HepG2 (cell line): ENCODE data around the gene TXNDC12. TPM values are rescaled to one million over a fixed set of nuclear protein-coding genes. Genes with fewer than 3 reads are reported as not detected.

ENCODE experiments used
- KDM2A ChIP-seq: sonication (generic); formaldehyde crosslinking; IDR thresholded peaks from 2 replicates; pipeline ENCODE4 v1.4.0; 2020; ENCODE audit warnings: low read depth, missing genetic modification reagents, borderline replicate concordance
- LBX2 ChIP-seq: sonication (generic); formaldehyde crosslinking; IDR thresholded peaks from 2 replicates; pipeline ENCODE4 v1.5.0; 2020; ENCODE audit warnings: missing genetic modification reagents, mild to moderate bottlenecking, borderline replicate concordance
- POLR2A ChIP-seq, 2 experiments: IDR thresholded peaks; 2 replicates each; pipeline ENCODE4 v1.6.1; 2011; ENCODE audit warnings: low read depth in 2 of 2, low read length in 2 of 2, mild to moderate bottlenecking in 1 of 2, moderate library complexity in 1 of 2; ENCODE audit not compliant: insufficient read depth in 1 of 2
- RBFOX2 ChIP-seq: fragments of 200-400 bp; formaldehyde crosslinking; IDR thresholded peaks from 2 replicates; pipeline ENCODE4 v1.6.1; 2017; ENCODE audit warnings: low read depth, mild to moderate bottlenecking, low read length
- SP4 ChIP-seq: sonication (generic); formaldehyde crosslinking; IDR thresholded peaks from 2 replicates; pipeline ENCODE4 v1.8.1; 2023; ENCODE audit warnings: mild to moderate bottlenecking, missing genetic modification reagents
- ZBTB37 ChIP-seq: sonication (generic); formaldehyde crosslinking; IDR thresholded peaks from 2 replicates; pipeline ENCODE4 v1.4.0; 2020; ENCODE audit warnings: mild to moderate bottlenecking, missing genetic modification reagents
- ZNF124 ChIP-seq: sonication (generic); formaldehyde crosslinking; IDR thresholded peaks from 2 replicates; pipeline ENCODE4 v1.4.0; 2020; ENCODE audit warnings: missing genetic modification reagents
- ZNF609 ChIP-seq: sonication (generic); formaldehyde crosslinking; IDR thresholded peaks from 2 replicates; pipeline ENCODE4 v1.4.0; 2020; ENCODE audit warnings: mild to moderate bottlenecking, missing genetic modification reagents, borderline replicate concordance
- polyA plus RNA-seq, 8 experiments: library from polyadenylated mRNA; depleted of rRNA in 3 of 8; stranded (reverse) in 7 of 8; unstranded in 1 of 8; fragments of >200 nt; fragmentation: Illumina TruSeq in 4 of 8; extraction: Trizol in 4 of 8; gene quantifications; 2 replicates each; pipeline versions ENCODE4 v1.2.1 to v1.2.3, GENCODE V29; 2011 to 2016; ENCODE audit warnings: low read depth in 4 of 8, missing spikeins in 1 of 8, mixed read lengths in 1 of 8; ENCODE audit not compliant: insufficient read depth in 1 of 8
- total RNA-seq, 5 experiments: library from RNA; depleted of rRNA; stranded (reverse); fragments of >200 nt; fragmentation: Illumina TruSeq; extraction: Trizol; gene quantifications; 2 replicates each; pipeline ENCODE4 v1.2.3, GENCODE V29; 2016; ENCODE audit warnings: low read depth in 1 of 5
- TF ChIP-seq, protein P1 (sequence below): IDR thresholded peaks from 2 replicates; pipeline ENCODE4 v1.6.1; 2012; ENCODE audit warnings: inconsistent platforms
- TF ChIP-seq, protein P2 (sequence below): sonication (generic); formaldehyde crosslinking; IDR thresholded peaks from 2 replicates; pipeline ENCODE4 v1.9.0; 2021; ENCODE audit warnings: missing genetic modification reagents, borderline replicate concordance
- TF ChIP-seq, protein P3 (sequence below): sonication (generic); formaldehyde crosslinking; IDR thresholded peaks from 2 replicates; pipeline ENCODE4 v1.5.1; 2020; ENCODE audit warnings: mild to moderate bottlenecking, missing genetic modification reagents
- TF ChIP-seq, protein P4 (sequence below): sonication (generic); formaldehyde crosslinking; IDR thresholded peaks from 2 replicates; pipeline ENCODE4 v1.5.1; 2020; ENCODE audit warnings: mild to moderate bottlenecking, moderate library complexity, missing genetic modification reagents

Gene TXNDC12
- total and polyA plus RNA-seq, 2 of the 13 experiments (the other 11 are each of a cell fraction or from before 2014, with no cell fraction given), result 65.6 to 67.2 TPM

DNA sequence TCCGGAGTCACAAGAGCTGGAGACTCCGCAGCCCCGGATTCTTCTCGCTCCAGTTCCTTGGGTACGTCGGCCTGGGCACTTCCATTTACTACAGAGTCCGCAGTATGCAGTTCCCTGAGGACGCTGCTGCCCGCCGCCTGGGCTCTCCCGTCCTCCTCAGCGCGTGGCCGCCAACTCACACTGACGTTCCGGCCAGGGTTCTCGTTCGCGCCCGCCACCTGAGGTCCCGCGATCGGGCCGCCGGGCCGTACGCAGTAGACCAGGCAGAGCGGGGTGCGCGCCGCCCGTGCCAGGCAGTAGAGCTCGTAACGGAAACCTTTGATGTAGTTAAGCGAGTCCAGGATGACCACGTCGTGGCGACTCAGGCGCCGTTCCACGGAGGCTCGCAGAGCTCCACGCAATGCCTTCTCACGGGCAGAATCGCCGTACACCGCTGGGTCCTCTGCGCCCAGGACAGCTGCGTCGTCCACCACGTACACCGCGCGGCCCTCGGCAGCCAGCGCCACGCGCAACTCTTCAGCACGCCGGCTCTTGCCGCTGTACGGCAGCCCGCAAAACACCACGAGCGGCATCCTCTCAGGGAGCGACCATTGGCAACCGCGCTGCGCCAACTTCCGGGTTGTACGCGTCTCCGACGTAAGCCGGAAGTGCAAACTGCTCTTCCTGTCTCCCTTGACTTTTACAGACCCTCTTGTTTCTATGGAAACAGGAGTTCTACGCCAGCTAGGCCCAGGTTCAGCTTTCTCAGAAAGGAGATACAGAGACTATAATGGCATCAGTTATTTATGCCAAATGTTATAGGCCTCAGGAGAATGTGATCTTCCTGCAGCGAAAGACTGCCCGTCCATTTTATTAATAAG is 21.6 kb downstream of the TXNDC12 start, which contains the start of gene KTI12 (continued):
- TF ChIP-seq POLR2A (IDR thresholded peaks at IDR 0.05; ENCODE audit: insufficient read depth in 1 of 2, low read depth in 2 of 2, low read length in 2 of 2) (peak; percentile 77 to 82), RBFOX2 (peak; percentile 91), ZBTB37 (0 out of 2 replicates have a peak, but pooled peaks have one; percentile 47), KDM2A (CRISPR knock-in tag) (peak; percentile 99), ZNF609 (0 out of 2 replicates have a peak, but pooled peaks have one; percentile 24), LBX2 (0 out of 2 replicates have a peak, but pooled peaks have one; percentile 68), SP4 (CRISPR knock-in tag) (peak; percentile 55; the same call in 1 of the 2 replicates), ZNF124 (CRISPR knock-in tag) (peak; percentile 38; the same call in 1 of the 2 replicates)
- TF ChIP-seq, protein P1, sequence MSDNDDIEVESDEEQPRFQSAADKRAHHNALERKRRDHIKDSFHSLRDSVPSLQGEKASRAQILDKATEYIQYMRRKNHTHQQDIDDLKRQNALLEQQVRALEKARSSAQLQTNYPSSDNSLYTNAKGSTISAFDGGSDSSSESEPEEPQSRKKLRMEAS, result peak; percentile 83
- TF ChIP-seq, protein P2, sequence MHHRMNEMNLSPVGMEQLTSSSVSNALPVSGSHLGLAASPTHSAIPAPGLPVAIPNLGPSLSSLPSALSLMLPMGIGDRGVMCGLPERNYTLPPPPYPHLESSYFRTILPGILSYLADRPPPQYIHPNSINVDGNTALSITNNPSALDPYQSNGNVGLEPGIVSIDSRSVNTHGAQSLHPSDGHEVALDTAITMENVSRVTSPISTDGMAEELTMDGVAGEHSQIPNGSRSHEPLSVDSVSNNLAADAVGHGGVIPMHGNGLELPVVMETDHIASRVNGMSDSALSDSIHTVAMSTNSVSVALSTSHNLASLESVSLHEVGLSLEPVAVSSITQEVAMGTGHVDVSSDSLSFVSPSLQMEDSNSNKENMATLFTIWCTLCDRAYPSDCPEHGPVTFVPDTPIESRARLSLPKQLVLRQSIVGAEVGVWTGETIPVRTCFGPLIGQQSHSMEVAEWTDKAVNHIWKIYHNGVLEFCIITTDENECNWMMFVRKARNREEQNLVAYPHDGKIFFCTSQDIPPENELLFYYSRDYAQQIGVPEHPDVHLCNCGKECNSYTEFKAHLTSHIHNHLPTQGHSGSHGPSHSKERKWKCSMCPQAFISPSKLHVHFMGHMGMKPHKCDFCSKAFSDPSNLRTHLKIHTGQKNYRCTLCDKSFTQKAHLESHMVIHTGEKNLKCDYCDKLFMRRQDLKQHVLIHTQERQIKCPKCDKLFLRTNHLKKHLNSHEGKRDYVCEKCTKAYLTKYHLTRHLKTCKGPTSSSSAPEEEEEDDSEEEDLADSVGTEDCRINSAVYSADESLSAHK (CRISPR knock-in tag), result no peak
- TF ChIP-seq, protein P3, sequence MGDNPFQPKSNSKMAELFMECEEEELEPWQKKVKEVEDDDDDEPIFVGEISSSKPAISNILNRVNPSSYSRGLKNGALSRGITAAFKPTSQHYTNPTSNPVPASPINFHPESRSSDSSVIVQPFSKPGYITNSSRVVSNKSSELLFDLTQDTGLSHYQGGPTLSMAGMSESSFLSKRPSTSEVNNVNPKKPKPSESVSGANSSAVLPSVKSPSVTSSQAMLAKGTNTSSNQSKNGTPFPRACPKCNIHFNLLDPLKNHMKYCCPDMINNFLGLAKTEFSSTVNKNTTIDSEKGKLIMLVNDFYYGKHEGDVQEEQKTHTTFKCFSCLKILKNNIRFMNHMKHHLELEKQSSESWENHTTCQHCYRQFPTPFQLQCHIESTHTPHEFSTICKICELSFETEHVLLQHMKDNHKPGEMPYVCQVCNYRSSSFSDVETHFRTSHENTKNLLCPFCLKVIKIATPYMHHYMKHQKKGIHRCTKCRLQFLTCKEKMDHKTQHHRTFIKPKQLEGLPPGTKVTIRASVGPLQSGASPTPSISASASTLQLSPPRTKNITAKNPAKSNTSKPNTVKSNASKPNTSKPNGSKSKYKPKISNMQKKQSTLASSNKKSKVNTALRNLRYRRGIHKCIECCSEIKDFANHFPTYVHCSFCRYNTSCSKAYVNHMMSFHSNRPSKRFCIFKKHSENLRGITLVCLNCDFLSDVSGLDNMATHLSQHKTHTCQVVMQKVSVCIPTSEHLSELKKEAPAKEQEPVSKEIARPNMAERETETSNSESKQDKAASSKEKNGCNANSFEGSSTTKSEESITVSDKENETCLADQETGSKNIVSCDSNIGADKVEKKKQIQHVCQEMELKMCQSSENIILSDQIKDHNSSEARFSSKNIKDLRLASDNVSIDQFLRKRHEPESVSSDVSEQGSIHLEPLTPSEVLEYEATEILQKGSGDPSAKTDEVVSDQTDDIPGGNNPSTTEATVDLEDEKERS (CRISPR knock-in tag), result peak; percentile 93
- TF ChIP-seq, protein P4, sequence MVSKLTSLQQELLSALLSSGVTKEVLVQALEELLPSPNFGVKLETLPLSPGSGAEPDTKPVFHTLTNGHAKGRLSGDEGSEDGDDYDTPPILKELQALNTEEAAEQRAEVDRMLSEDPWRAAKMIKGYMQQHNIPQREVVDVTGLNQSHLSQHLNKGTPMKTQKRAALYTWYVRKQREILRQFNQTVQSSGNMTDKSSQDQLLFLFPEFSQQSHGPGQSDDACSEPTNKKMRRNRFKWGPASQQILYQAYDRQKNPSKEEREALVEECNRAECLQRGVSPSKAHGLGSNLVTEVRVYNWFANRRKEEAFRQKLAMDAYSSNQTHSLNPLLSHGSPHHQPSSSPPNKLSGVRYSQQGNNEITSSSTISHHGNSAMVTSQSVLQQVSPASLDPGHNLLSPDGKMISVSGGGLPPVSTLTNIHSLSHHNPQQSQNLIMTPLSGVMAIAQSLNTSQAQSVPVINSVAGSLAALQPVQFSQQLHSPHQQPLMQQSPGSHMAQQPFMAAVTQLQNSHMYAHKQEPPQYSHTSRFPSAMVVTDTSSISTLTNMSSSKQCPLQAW (CRISPR knock-in tag), result peak; percentile 75
